ENCODE results near the gene EP300.
"Not testable (repeated sequence)": the region's sequence is repeated elsewhere in the genome, so short reads cannot be mapped to it uniquely, and the experiment has no call there.

EP300 gene

GRCh38 chr22:41092023-41092817, at the start of gene EP300:
Gene EP300, plus strand, starts transcription at chr22:41092592. Its CDS starts 413 bp downstream, at chr22:41093005.
- peak; percentile 76 for DNase-seq (ENCODE audit: low read depth)

DNA sequence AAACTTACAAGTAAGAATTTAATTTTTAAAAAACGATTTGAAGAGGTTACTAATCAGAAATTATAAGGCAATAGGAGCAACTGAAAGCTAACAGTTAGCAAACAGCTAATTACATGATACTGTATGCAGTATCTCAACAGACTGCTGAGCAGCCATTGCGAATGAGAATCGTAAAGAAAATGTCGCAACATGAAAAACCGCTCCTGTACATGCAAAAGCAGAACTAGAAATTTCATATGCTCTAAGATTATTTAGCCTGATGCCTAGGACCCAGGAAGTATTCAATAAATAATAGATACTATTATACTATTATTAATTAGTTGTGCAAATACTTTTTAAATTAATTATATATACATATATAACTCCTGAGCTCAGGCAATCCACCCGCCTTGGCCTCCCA, 48.7 kb upstream of the EP300 start:
- DNase-seq (ENCODE audit: low read depth): no peak

DNA sequence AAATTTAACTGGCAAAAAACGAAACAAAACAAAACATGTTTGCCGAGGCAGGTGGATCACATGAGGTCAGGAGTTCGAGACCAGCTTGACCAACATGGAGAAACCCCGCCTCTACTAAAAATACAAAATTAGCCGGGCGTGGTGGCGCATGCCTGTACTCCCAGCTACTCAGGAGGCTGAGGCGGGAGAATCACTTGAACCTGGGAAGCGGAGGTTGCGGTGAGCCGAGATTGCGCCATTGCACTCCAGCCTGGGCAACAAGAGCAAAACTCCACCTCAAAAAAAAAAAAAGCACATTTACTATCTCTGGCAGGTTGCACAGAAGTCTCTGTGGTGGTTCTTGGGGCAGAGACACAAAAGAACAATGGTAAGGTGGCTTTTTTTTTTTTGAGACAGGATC, 46.8 kb upstream of the EP300 start:
- DNase-seq (ENCODE audit: low read depth): not testable (repeated sequence)

DNA sequence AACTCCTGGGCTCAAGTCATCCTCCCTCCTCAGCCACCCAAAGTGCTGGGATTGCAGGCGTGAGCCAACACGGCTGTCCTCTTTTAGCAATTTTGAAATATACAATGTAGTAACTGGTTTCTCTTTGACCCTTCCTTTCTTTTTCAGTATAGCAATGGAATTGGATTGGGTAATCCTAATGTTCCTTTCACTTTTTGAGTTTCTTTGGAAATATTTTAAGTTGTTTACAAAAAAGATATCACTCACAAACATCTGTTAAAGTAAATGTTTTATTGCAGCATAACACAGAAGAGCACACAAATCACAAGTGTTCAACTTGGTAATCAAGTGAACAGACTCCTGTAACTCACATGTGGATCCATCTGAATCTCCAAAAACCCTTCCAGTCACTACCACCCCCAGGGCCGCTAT, 44.6 kb upstream of the EP300 start:
- no peak for DNase-seq (ENCODE audit: low read depth)

DNA sequence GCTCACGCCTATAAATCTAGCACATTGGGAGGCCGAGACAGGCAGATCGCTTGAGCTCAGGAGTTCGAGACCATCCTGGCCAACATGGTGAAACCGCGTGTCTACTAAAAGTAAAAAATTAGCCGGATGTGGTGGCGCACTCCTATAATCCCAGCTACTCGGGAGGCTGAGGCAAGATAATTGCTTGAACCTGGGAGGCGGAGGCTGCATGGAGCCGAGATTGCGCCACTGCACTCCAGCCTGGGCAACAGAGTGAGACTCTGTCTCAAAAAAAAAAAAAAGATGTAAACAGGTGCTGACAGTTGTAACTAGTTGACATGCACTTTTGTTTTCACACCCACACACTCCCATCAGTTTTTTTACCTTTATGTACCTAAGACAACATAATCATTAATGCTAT, 44.0 kb upstream of the EP300 start:
- DNase-seq (ENCODE audit: low read depth): not testable (repeated sequence)

DNA sequence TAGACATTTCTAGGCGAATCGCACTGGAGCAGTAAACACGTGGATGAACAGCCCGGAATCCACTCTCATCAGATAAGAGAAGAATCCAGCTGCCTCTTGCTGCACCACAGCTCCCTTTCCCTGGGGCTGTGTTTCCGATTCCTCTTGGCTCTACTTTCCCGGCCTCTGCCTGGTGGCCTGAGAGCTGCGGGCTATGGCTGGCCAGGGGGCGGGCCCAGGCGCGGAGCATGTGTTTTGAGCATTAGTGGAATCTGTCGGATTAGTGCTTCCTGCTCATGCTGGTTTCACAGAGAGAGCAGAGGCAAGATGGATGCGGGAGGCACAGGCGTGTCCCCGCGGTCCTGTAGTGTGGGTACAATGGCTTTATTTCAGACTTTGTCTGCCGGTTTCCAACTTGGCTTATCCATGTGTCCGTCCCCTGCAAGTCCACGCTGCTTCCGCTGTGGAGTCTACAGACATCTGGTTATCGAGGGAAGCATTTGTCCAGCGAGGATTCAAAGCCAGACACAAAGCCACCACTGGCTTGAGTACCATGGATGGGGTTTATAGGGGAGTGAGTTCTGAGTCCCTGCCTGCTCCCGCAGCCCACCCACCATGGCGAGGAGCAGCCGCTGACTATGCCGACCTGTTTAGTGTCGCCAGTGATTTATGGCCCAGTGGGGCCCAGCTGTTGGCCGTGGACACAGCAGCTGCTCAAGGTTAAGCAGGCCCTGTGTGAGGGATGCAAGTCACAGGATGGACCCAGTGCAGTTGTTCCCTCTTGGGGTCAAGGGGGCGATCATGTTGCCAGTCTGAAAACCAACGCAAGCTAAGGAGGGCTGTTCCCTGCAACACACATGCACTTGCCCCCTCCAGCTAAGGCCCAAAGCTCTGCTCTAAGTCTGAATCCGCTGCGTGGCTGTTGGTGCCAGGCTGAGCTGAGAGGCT, 43.3 kb upstream of the EP300 start:
- DNase-seq (ENCODE audit: low read depth): peak; percentile 57

DNA sequence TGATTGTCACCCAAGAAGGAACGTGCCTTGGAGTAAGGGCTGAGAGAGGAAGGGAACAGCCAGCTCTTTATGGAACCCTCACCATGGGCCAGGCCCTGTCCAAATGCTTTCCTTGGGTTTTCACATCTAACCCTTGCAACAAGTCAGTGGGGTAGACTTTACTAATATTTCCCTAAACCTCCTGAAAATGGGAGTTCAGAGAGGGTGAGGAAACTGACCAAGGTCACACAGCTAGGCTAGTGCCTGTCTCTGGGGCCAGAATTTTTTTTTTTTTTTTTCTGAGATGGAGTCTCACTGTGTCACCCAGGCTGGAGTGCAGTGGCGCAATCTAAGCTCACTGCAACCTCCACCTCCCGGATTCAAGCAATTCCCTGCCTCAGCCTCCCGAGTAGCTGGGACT, 42.6 kb upstream of the EP300 start:
- not testable (repeated sequence) for DNase-seq (ENCODE audit: low read depth)

DNA sequence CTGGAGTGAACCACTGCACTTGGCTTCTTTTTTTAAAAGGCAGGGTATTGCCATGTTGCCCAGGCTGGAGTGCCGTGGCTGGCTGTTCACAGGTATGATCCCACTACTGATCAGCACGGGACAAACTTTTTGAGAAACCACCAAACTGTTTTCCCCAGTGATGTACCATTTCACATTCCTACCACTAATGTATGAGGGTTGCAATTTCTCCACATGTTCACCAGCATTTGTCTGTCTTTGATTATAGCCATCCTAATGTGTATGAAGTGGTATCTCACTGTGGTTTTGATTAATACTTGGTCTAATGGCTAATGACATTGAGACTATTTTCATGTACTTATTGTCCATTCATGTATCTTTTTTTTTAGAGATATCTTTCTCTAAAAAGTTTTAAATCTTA, 41.5 kb upstream of the EP300 start:
- DNase-seq (ENCODE audit: low read depth): no peak

DNA sequence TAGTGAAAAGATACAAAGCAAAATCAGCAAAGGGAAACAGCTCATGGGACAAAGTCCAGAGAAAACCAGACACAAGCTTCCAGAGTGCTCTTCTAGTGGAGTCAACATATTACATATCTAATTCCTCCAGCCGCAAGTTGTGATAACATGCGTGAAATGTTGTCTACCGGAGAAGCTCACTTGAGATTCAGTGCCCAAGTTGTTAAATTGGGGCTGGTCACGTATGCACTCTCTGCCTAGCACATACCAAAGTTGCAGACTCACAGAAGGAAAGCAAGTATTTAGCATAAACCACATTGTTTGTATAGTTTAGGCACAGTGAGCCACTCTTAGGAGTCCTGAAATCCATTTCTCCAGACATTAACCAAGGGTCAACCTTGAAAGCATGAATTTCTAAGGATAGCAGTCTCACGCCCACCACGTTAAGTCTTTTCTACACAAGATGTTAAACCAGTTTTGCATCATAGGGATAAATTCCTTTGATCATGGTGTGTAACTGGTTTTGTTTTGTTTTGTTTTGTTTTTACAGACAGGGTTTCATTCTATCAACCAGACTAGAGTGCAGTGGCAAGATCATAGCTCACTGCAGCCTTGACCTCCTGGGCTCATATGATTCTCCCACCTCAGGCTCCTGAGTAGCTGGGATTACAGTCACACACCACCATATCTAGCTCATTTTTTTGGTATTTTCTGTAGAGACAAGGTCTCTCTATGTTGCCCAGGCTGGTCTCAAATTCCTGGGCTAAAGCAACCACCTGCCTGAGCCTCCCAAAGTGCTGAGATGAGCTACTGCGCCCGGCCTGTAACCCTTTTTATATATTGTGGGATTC, 39.5 kb upstream of the EP300 start:
- DNase-seq (ENCODE audit: low read depth): no peak

DNA sequence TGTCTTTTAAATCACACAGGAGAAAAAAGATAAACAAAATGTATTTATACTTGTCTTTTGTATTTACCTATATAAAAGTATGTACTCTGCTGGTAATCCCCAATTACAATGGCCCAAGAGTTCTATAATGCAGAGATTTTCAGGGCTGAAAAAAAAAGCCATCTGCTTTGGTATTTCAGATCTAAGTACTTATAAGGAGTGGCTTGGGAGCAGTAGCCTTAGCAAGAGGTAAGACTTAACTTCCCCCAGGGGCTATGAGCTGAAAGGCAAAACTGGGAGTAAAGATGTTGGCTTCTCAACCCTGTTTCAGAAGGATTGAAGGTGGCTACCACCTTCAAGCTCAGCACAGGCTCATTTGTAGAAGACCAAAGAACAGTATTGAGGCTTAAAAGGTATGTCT, 35.3 kb upstream of the EP300 start:
- no peak for DNase-seq (ENCODE audit: low read depth)

DNA sequence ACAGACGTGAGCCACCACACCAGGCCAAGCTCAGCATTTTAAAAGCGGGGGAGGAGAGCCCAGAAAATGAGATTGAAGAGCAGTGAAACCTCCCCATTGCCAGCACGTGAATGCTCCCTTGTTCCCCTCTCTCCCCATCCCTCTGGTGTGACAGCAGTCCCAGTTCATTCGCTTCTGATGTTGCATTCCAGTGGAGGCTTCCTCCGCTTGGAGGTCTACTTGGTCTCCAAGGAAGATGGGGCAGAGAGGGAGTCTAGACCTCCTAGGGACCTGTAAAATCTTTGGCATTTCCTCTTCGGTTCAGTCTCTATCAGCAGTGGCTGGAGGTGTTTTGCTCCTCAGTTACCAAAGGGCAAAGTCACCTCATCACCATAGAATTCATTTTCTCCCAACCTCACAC, 30.2 kb upstream of the EP300 start:
- DNase-seq (ENCODE audit: low read depth): no peak

- not testable (repeated sequence) for DNase-seq (ENCODE audit: low read depth)
Measured at GRCh38 chr22:41064326-41064725, 28.1 kb upstream of the EP300 start.

- DNase-seq (ENCODE audit: low read depth): not testable (repeated sequence)
Measured at GRCh38 chr22:41066341-41066740, 26.1 kb upstream of the EP300 start.

DNA sequence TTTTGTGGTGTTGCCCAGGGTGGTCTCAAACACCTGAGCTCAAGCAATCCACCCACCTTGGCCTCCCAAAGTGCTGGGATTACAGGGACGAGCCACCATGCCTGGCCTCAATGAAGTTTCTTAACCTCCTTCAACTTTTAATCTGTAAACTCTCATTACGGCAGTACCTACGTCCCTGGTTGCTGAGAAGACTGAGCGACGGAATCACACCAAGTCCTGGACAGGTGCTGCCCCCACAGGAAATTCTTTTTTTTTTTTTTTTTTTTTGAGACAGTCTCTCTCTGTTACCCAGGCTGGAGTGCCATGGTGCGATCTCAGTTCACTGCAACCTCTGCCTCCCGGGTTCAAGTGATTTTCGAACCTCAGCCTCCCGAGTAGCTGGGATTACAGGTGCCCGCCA, 24.4 kb upstream of the EP300 start:
- DNase-seq (ENCODE audit: low read depth): not testable (repeated sequence)

DNA sequence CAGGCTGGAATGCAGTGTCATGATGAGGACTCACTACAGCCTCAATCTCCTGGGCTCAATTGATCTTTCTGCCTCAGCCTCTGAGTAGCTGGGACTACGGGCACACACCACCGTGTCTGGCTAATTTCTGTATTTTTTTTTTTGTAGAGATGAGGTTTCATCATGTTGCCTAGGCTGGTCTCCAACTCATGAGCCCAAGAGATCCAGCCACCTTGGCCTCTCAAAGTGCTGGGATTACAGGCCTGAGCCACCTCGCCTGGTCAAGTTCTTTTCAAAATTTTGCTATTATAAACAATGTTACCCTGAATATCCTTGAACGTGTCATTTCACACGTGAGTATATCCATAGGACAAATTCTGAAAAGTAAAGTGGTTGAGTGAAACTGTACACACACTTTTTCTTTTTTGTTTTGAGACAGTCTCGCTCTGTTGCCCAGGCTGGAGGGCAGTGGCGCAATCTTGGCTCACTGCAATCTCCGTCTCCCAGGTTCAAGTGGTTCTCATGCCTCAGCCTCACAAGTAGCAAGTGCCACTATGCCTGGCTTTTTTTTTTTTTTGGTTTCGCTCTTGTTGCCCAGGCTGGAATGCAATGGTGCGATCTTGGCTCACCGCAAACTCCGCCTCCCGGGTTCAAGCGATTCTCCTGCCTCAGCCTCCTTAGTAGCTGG, 21.6 kb upstream of the EP300 start:
- DNase-seq (ENCODE audit: low read depth): no peak

- DNase-seq (ENCODE audit: low read depth): no peak
Measured at GRCh38 chr22:41074061-41074460, 18.3 kb upstream of the EP300 start.

DNA sequence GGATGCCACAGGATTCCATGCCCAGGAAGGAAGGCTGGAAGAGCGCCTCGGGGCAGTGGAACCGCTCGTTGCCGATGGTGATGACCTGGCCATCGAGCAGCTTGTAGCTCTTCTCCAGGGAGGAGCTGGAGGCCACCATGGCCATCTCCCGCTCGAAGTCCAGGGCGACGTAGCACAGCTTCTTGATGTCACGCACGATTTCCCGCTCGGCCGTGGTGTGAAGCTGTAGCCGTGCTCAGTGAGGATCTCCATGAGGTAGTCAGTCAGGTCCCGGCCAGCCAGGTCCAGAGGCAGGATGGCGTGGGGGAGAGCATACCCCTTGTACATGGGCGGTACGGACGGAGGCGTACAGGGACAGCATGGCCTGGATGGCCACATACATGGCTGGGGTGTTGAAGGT, 17.9 kb upstream of the EP300 start:
- DNase-seq (ENCODE audit: low read depth): no peak

DNA sequence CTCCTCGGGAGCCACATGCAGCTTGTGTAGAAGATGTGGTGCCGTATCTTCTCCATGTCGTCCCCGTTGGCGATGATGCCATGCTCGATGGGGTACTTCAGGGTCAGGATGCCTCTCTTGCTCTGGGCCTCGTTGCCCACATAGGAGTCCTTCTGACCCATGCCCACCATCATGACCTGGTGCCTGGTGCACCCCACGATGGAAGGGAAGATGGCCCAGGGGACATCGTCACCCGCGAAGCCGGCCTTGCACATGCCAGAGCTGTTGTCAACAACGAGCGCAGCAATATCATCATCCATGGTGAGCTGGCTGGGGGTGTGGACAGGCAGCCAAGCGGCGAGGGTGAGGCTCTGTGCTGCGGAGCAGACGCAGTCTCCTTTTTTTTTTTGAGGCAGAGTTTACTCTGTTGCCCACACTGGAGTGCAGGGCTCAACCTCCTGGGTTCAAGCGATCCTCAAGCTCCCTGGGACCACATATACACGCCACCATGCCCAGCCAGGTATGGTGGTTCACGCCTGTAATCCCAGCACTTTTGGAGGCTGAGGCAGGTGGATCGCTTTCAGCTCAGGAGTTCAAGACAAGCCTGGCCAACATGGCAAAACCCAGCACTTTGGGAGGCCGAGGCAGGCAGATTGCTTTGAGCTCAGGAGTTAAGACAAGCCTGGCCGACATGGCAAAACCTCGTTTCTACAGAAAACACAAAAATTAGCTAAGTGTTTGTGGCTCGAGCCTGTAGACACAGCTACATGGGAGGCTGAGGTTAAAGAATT, 17.3 kb upstream of the EP300 start:
- no peak for DNase-seq (ENCODE audit: low read depth)

DNA sequence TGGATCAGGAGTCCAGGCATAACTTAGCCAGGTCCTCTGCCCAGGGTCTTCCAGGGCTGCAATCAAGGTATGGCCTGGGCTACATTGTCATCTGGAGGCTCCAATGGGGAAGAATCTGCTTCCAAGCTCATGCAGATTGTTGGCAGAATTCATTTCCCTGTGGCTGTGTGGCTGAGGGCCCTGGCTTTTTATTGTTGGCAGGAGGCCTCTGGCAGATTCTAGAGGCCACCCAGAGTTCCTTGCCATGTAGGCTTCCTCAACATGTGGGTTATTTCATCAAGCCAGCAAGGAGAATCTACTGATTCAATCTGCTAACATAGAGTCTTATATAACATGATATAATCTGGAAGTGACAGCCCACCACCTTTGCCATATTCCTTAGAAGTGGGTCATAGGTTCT, 16.4 kb upstream of the EP300 start:
- DNase-seq (ENCODE audit: low read depth): no peak

GRCh38 chr22:41076857-41077256, 15.5 kb upstream of the EP300 start:
- DNase-seq (ENCODE audit: low read depth): no peak

- no peak for DNase-seq (ENCODE audit: low read depth)
Measured at GRCh38 chr22:41078931-41079330, 13.5 kb upstream of the EP300 start.
